SK-N-SH treated with all-trans-retinoic acid at 6 μM for 48 hours (cell line): ENCODE results near the gene MAP1A.

Experiments used
- ATAC-seq: fragments of 200-7000 bp; cut with Tn5 transposase; 3 replicates; pipeline ENCODE4 v1.9.1; 2020; ENCODE audit warnings: mild to moderate bottlenecking, moderate library complexity
- ARNTL ChIP-seq: fragments of 450-650 bp; formaldehyde crosslinking; IDR thresholded peaks from 2 replicates; pipeline ENCODE4 v1.5.0; 2020; ENCODE audit warnings: low read depth, mild to moderate bottlenecking, moderate library complexity, borderline replicate concordance
- BACH2 ChIP-seq: fragments of 250-450 bp; sonication (Bioruptor Pico); IDR thresholded peaks from 2 replicates; pipeline ENCODE4 v1.9.0; 2021; ENCODE audit warnings: mild to moderate bottlenecking, borderline replicate concordance
- CREB5 ChIP-seq: fragments of 250-450 bp; sonication (Bioruptor Pico); IDR thresholded peaks from 2 replicates; pipeline ENCODE4 v1.5.1; 2020; ENCODE audit warnings: low read depth, mild to moderate bottlenecking, moderate library complexity
- CSDC2 ChIP-seq: fragments of 250-450 bp; sonication (Bioruptor Pico); IDR thresholded peaks from 2 replicates; pipeline ENCODE4 v1.5.0; 2020; ENCODE audit warnings: mild to moderate bottlenecking, moderate library complexity
- ESRRG ChIP-seq: fragments of 250-450 bp; sonication (Bioruptor Pico); IDR thresholded peaks from 2 replicates; pipeline ENCODE4 v1.6.1; 2021; ENCODE audit warnings: mild to moderate bottlenecking
- GLIS3 ChIP-seq: fragments of 250-450 bp; sonication (Bioruptor Pico); IDR thresholded peaks from 2 replicates; pipeline ENCODE4 v1.5.0; 2020; ENCODE audit warnings: mild to moderate bottlenecking, moderate library complexity
- OSR1 ChIP-seq: fragments of 250-450 bp; sonication (Bioruptor Pico); IDR thresholded peaks from 2 replicates; pipeline ENCODE4 v1.8.0; 2022; ENCODE audit warnings: moderate library complexity, mild to moderate bottlenecking, inconsistent platforms
- PPARA ChIP-seq: fragments of 250-450 bp; sonication (Bioruptor Pico); IDR thresholded peaks from 2 replicates; pipeline ENCODE4 v1.5.0; 2020; ENCODE audit warnings: mild to moderate bottlenecking, borderline replicate concordance
- RARB ChIP-seq: fragments of 250-450 bp; sonication (Bioruptor Pico); IDR thresholded peaks from 2 replicates; pipeline ENCODE4 v1.8.0; 2021; ENCODE audit warnings: mild to moderate bottlenecking, moderate library complexity
- SNAI2 ChIP-seq: fragments of 250-450 bp; sonication (Bioruptor Pico); IDR thresholded peaks from 2 replicates; pipeline ENCODE4 v1.5.0; 2020; ENCODE audit warnings: mild to moderate bottlenecking, moderate library complexity
- TCF4 ChIP-seq: fragments of 250-450 bp; sonication (Bioruptor Pico); IDR thresholded peaks from 2 replicates; pipeline ENCODE4 v1.8.0; 2021; ENCODE audit warnings: mild to moderate bottlenecking, moderate library complexity, borderline replicate concordance
- TSHZ2 ChIP-seq: fragments of 250-450 bp; sonication (Bioruptor Pico); IDR thresholded peaks from 2 replicates; pipeline ENCODE4 v1.5.0; 2020; ENCODE audit warnings: mild to moderate bottlenecking, moderate library complexity
- ZC3H10 ChIP-seq: fragments of 250-450 bp; sonication (Bioruptor Pico); IDR thresholded peaks from 2 replicates; pipeline ENCODE4 v1.5.1; 2021; ENCODE audit warnings: mild to moderate bottlenecking, moderate library complexity
- ZFP3 ChIP-seq: fragments of 250-450 bp; sonication (Bioruptor Pico); IDR thresholded peaks from 2 replicates; pipeline ENCODE4 v1.5.0; 2020; ENCODE audit warnings: mild to moderate bottlenecking, moderate library complexity
- ZFP30 ChIP-seq: fragments of 450-650 bp; formaldehyde crosslinking; IDR thresholded peaks from 2 replicates; pipeline ENCODE4 v1.5.0; 2022; ENCODE audit warnings: mild to moderate bottlenecking, moderate library complexity
- ZNF565 ChIP-seq: fragments of 450-650 bp; formaldehyde crosslinking; conservative IDR thresholded peaks from 2 replicates; pipeline ENCODE4 v1.5.0; 2020; ENCODE audit warnings: low read depth, mild to moderate bottlenecking, moderate library complexity
- ZNF70 ChIP-seq: fragments of 450-650 bp; formaldehyde crosslinking; IDR thresholded peaks from 2 replicates; pipeline ENCODE4 v1.5.0; 2020; ENCODE audit warnings: mild to moderate bottlenecking, moderate library complexity
- ZNF8 ChIP-seq: fragments of 450-650 bp; formaldehyde crosslinking; IDR thresholded peaks from 2 replicates; pipeline ENCODE4 v1.5.0; 2020; ENCODE audit warnings: mild to moderate bottlenecking, moderate library complexity
- TF ChIP-seq, protein P1 (sequence below): fragments of 250-450 bp; sonication (Bioruptor Pico); IDR thresholded peaks from 2 replicates; pipeline ENCODE4 v1.5.1; 2021; ENCODE audit warnings: mild to moderate bottlenecking, moderate library complexity
- TF ChIP-seq, protein P2 (sequence below): fragments of 250-450 bp; sonication (Bioruptor Pico); IDR thresholded peaks from 2 replicates; pipeline ENCODE4 v1.8.0; 2021; ENCODE audit warnings: low read depth, mild to moderate bottlenecking, moderate library complexity, borderline replicate concordance
- TF ChIP-seq, protein P3 (sequence below): fragments of 250-450 bp; sonication (Bioruptor Pico); IDR thresholded peaks from 2 replicates; pipeline ENCODE4 v1.8.0; 2020; ENCODE audit warnings: mild to moderate bottlenecking, moderate library complexity, borderline replicate concordance

Gene MAP1A

GRCh38 chr15:43521419-43521818, 4.0 kb downstream of the MAP1A start:
- no peak for TF ChIP-seq ZFP3 (CRISPR knock-in tag)
- no peak for TF ChIP-seq ZFP30 (CRISPR knock-in tag)
- TF ChIP-seq ARNTL, result no peak
- TF ChIP-seq TCF4 (CRISPR knock-in tag), result no peak
- no peak for TF ChIP-seq RARB (CRISPR knock-in tag)
- TF ChIP-seq ZNF565 (CRISPR knock-in tag), result no peak
- TF ChIP-seq ZC3H10, result no peak
- no peak for TF ChIP-seq CREB5 (CRISPR knock-in tag)
- TF ChIP-seq, protein P1, sequence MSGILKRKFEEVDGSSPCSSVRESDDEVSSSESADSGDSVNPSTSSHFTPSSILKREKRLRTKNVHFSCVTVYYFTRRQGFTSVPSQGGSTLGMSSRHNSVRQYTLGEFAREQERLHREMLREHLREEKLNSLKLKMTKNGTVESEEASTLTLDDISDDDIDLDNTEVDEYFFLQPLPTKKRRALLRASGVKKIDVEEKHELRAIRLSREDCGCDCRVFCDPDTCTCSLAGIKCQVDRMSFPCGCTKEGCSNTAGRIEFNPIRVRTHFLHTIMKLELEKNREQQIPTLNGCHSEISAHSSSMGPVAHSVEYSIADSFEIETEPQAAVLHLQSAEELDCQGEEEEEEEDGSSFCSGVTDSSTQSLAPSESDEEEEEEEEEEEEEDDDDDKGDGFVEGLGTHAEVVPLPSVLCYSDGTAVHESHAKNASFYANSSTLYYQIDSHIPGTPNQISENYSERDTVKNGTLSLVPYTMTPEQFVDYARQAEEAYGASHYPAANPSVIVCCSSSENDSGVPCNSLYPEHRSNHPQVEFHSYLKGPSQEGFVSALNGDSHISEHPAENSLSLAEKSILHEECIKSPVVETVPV (CRISPR knock-in tag), result no peak
- no peak for TF ChIP-seq BACH2 (CRISPR knock-in tag)
- TF ChIP-seq OSR1, result no peak
- TF ChIP-seq, protein P2, sequence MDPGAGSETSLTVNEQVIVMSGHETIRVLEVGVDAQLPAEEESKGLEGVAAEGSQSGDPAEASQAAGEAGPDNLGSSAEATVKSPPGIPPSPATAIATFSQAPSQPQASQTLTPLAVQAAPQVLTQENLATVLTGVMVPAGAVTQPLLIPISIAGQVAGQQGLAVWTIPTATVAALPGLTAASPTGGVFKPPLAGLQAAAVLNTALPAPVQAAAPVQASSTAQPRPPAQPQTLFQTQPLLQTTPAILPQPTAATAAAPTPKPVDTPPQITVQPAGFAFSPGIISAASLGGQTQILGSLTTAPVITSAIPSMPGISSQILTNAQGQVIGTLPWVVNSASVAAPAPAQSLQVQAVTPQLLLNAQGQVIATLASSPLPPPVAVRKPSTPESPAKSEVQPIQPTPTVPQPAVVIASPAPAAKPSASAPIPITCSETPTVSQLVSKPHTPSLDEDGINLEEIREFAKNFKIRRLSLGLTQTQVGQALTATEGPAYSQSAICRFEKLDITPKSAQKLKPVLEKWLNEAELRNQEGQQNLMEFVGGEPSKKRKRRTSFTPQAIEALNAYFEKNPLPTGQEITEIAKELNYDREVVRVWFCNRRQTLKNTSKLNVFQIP (CRISPR knock-in tag), result no peak
- no peak for TF ChIP-seq GLIS3 (CRISPR knock-in tag)
- no peak for TF ChIP-seq ESRRG (CRISPR knock-in tag)
- TF ChIP-seq PPARA, result no peak
- TF ChIP-seq, protein P3, sequence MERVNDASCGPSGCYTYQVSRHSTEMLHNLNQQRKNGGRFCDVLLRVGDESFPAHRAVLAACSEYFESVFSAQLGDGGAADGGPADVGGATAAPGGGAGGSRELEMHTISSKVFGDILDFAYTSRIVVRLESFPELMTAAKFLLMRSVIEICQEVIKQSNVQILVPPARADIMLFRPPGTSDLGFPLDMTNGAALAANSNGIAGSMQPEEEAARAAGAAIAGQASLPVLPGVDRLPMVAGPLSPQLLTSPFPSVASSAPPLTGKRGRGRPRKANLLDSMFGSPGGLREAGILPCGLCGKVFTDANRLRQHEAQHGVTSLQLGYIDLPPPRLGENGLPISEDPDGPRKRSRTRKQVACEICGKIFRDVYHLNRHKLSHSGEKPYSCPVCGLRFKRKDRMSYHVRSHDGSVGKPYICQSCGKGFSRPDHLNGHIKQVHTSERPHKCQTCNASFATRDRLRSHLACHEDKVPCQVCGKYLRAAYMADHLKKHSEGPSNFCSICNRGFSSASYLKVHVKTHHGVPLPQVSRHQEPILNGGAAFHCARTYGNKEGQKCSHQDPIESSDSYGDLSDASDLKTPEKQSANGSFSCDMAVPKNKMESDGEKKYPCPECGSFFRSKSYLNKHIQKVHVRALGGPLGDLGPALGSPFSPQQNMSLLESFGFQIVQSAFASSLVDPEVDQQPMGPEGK (CRISPR knock-in tag), result no peak
- TF ChIP-seq ZNF8 (CRISPR knock-in tag), result no peak
- no peak for ATAC-seq

- ATAC-seq, result no peak
- TF ChIP-seq ESRRG (CRISPR knock-in tag), result no peak
Observed at GRCh38 chr15:43522247-43522646, 4.8 kb downstream of the MAP1A start.

- no peak for ATAC-seq
Observed at GRCh38 chr15:43523646-43524045, 6.2 kb downstream of the MAP1A start.

More at GRCh38 chr15:43523646-43524045, 6.2 kb downstream of the MAP1A start:
- TF ChIP-seq OSR1 (no peak), TSHZ2 (CRISPR knock-in tag) (no peak), BACH2 (CRISPR knock-in tag) (no peak), ZFP30 (CRISPR knock-in tag) (no peak), ZC3H10 (no peak), CSDC2 (CRISPR knock-in tag) (no peak), ZNF70 (CRISPR knock-in tag) (no peak), ZNF565 (CRISPR knock-in tag) (no peak), ARNTL (no peak), PPARA (no peak), RARB (CRISPR knock-in tag) (no peak), TCF4 (CRISPR knock-in tag) (no peak), SNAI2 (CRISPR knock-in tag) (no peak), ESRRG (CRISPR knock-in tag) (no peak), ZNF8 (CRISPR knock-in tag) (no peak)
- TF ChIP-seq, protein P1 (CRISPR knock-in tag), result no peak
- TF ChIP-seq, protein P2 (CRISPR knock-in tag), result no peak
